Naive thymus-derived CD4-positive, alpha-beta T cell (primary cell): ENCODE results near the gene DENND10. TPM values are rescaled to one million over a fixed set of nuclear protein-coding genes. Genes with fewer than 3 reads are reported as not detected.
"Not testable (repeated sequence)": the region's sequence is repeated elsewhere in the genome, so short reads cannot be mapped to it uniquely, and the experiment has no call there.

Experiments used
- ATAC-seq: fragments of 150-1000 bp; cut with Tn5 transposase; 2 replicates; pipeline ENCODE4 v1.10.0; 2021; ENCODE audit warnings: mild to moderate bottlenecking, moderate library complexity
- CTCF ChIA-PET: fragments of 350-600 bp; sonication (Branson Sonifier 250); formaldehyde crosslinking; loops from one replicate; lab custom pipeline; 2021; ENCODE audit warnings: antibody characterized with exemption; lab: Charles Lee
- POLR2A ChIA-PET: fragments of 350-600 bp; sonication (Branson Sonifier 250); formaldehyde crosslinking; loops from one replicate; lab custom pipeline; 2021; ENCODE audit warnings: antibody characterized with exemption, inconsistent platforms; lab: Charles Lee
- DNase-seq, 9 donors: peaks; one replicate each; pipeline versions ENCODE4 v3.0.0 to v3.0.0-alpha.2; 2020 to 2022; ENCODE audit warnings: mixed read lengths in 1 of 9
- H3K27ac ChIP-seq: one replicate; pipeline ENCODE4 v1.7.0; 2013; ENCODE audit warnings: mild to moderate bottlenecking, low read depth, low read length, moderate library complexity
- H3K27me3 ChIP-seq, 2 donors: one replicate each; pipeline ENCODE4 v1.7.0; 2013; ENCODE audit warnings: low read length in 2 of 2, mild to moderate bottlenecking in 2 of 2, moderate library complexity in 2 of 2; ENCODE audit not compliant: control insufficient read depth in 2 of 2, insufficient read depth in 2 of 2
- H3K36me3 ChIP-seq, 3 experiments: 1 replicate in 2 of 3; 2 replicates in 1 of 3; pipeline ENCODE4 v1.7.0; 2013; ENCODE audit warnings: low read length in 3 of 3, mild to moderate bottlenecking in 3 of 3, moderate library complexity in 1 of 3; ENCODE audit not compliant: insufficient read depth in 3 of 3, control insufficient read depth in 2 of 3
- H3K4me1 ChIP-seq, 2 donors: one replicate each; pipeline ENCODE4 v1.7.0; 2013; ENCODE audit warnings: low read length in 2 of 2, mild to moderate bottlenecking in 2 of 2, moderate library complexity in 1 of 2; ENCODE audit not compliant: control insufficient read depth in 2 of 2, insufficient read depth in 2 of 2
- H3K4me3 ChIP-seq: 2 replicates; pipeline ENCODE4 v1.7.0; 2013; ENCODE audit warnings: mild to moderate bottlenecking, low read length
- H3K9me3 ChIP-seq, 3 experiments: 1 replicate in 2 of 3; 2 replicates in 1 of 3; pipeline ENCODE4 v1.7.0; 2013; ENCODE audit warnings: low read length in 3 of 3; ENCODE audit not compliant: control insufficient read depth in 2 of 3
- H3K27ac Mint-ChIP-seq, 9 donors: one replicate each; pipeline ENCODE4 v1.8.0; 2020 to 2022; ENCODE audit warnings: mixed read lengths in 9 of 9, mild to moderate bottlenecking in 8 of 9, moderate library complexity in 5 of 9, inconsistent platforms in 2 of 9
- H3K27me3 Mint-ChIP-seq, 5 donors: one replicate each; pipeline ENCODE4 v1.8.0; 2021 to 2022; ENCODE audit warnings: mixed read lengths in 5 of 5, mild to moderate bottlenecking in 1 of 5
- H3K36me3 Mint-ChIP-seq, 5 donors: one replicate each; pipeline ENCODE4 v1.8.0; 2020 to 2022; ENCODE audit warnings: mixed read lengths in 5 of 5, mild to moderate bottlenecking in 3 of 5, inconsistent platforms in 1 of 5
- H3K4me1 Mint-ChIP-seq, 7 donors: one replicate each; pipeline ENCODE4 v1.8.0; 2020 to 2022; ENCODE audit warnings: mixed read lengths in 7 of 7, mild to moderate bottlenecking in 3 of 7, inconsistent platforms in 1 of 7
- H3K4me3 Mint-ChIP-seq, 10 donors: one replicate each; pipeline ENCODE4 v1.8.0; 2020 to 2022; ENCODE audit warnings: mild to moderate bottlenecking in 10 of 10, mixed read lengths in 10 of 10, moderate library complexity in 6 of 10, inconsistent platforms in 2 of 10
- H3K9me3 Mint-ChIP-seq, 11 donors: one replicate each; pipeline ENCODE4 v1.8.0; 2020 to 2022; ENCODE audit warnings: mixed read lengths in 11 of 11, mild to moderate bottlenecking in 4 of 11, inconsistent platforms in 1 of 11, moderate library complexity in 1 of 11
- intact Hi-C, 2 donors: fragments of 100-400 bp; cut with micrococcal nuclease; formaldehyde crosslinking; loops; one replicate each; pipeline ENCODE4 v1.15.1; 2023
- polyA plus RNA-seq, 2 donors: library from polyadenylated mRNA; unstranded; fragments of 300-500 nt; fragmentation: Illumina TruSeq; gene quantifications; one replicate each; pipeline ENCODE4 v1.2.3, GENCODE V29; 2021
- total RNA-seq, 6 experiments: library from RNA in 5 of 6; stranded (reverse) in 5 of 6; gene quantifications; 1 replicate in 5 of 6; 2 replicates in 1 of 6; pipeline ENCODE4 v1.2.3 and lab custom pipeline; 2021 to 2026

DENND10 gene
- total and polyA plus RNA-seq, 7 experiments from 2014 or later, result 22.1 to 41.7 (median 28.8) TPM

GRCh38 chr10:119177708-119178371 lies 73.9 kb downstream of the DENND10 start:
- Mint-ChIP-seq H3K4me3 (peak overlapping the region; percentile 91 to 99 (median 96)), H3K4me1 (peaks cover 13 to 48% (median 36%) of the 10 kb centered on the region in 7 donors), H3K27ac (peak overlapping the region; percentile 86 to 98 (median 93)), H3K36me3 (peaks cover 0 to 13% (median 5%) of the 10 kb centered on the region in 5 donors), H3K9me3 (no peaks in the 10 kb centered on the region), H3K27me3 (no peaks in the 10 kb centered on the region)
- no peaks in the 10 kb centered on the region for H3K27me3 ChIP-seq
- peak overlapping the region; percentile 79 for H3K27ac ChIP-seq
- H3K36me3 ChIP-seq, result peaks cover 0 to 26% (median 0%) of the 10 kb centered on the region in 3 experiments
- DNase-seq (no peak), ATAC-seq (peak; percentile 6)
- intact Hi-C loops, result loop anchor here (1.0 to 5.0 kb wide), 16 partner anchors 13 to 714 kb away; partner anchors contain the start of genes DENND10 (in 2 of the 2), EIF3A (in 2 of the 2), GRK5 (in 2 of the 2) and RGS10 (in 2 of the 2)
- CTCF ChIA-PET, result no interaction called here
- H3K4me1 ChIP-seq, result peaks cover 7 to 13% of the 10 kb centered on the region in 2 donors
- peak overlapping the region; percentile 97 for H3K4me3 ChIP-seq
- no peaks in the 10 kb centered on the region for H3K9me3 ChIP-seq
- POLR2A ChIA-PET, result interaction anchor here (1.9 kb wide), 1 partner anchor 10 kb away, joined by 4 read pairs; no protein-coding TSS in a partner anchor

GRCh38 chr10:119178372-119179119 lies 74.6 kb downstream of the DENND10 start, which contains the start of gene PRDX3:
TSS of gene PRDX3 (minus strand) at chr10:119178812. CDS start at chr10:119178790, 22 bp downstream.
- ChIA-PET POLR2A (interaction anchor here (1.0 to 1.9 kb wide), 4 partner anchors 11 to 29 kb away, joined by 3 to 6 read pairs (median 4); no protein-coding TSS in a partner anchor), CTCF (interaction anchor here (0.7 kb wide), 1 partner anchor 46 kb away, joined by 4 read pairs; no protein-coding TSS in a partner anchor)
- Histone ChIP-seq H3K36me3 (peaks cover 0 to 21% (median 0%) of the 10 kb centered on the region in 3 experiments), H3K27ac (peak within 1 kb of the TSS; percentile 79), H3K4me1 (peaks cover 7 to 13% of the 10 kb centered on the region in 2 donors), H3K4me3 (peak within 1 kb of the TSS; percentile 97), H3K27me3 (no peaks in the 10 kb centered on the region), H3K9me3 (no peaks in the 10 kb centered on the region)
- H3K27ac Mint-ChIP-seq, result peak within 1 kb of the TSS; percentile 86 to 98 (median 93)
- peak; percentile 100 for ATAC-seq
- no peaks in the 10 kb centered on the region for H3K27me3 Mint-ChIP-seq
- H3K9me3 Mint-ChIP-seq, result no peaks in the 10 kb centered on the region
- DNase-seq, result peak; percentile 81 to 96 (median 89)
- H3K4me3 Mint-ChIP-seq, result peak within 1 kb of the TSS; percentile 91 to 99 (median 96)
- H3K36me3 Mint-ChIP-seq, result peaks cover 0 to 13% (median 5%) of the 10 kb centered on the region in 5 donors
- intact Hi-C loops, result loop anchor here (1.0 to 5.0 kb wide), 17 partner anchors 12 to 714 kb away; partner anchors contain the start of genes DENND10 (in 2 of the 2), EIF3A (in 2 of the 2), GRK5 (in 2 of the 2) and RGS10 (in 2 of the 2)
- H3K4me1 Mint-ChIP-seq, result peaks cover 13 to 48% (median 36%) of the 10 kb centered on the region in 7 donors

- peaks cover 7 to 13% of the 10 kb centered on the region in 2 donors for H3K4me1 ChIP-seq
- H3K4me3 ChIP-seq, H3K27me3 ChIP-seq, ATAC-seq, H3K27ac ChIP-seq, H3K9me3 ChIP-seq, H3K27ac Mint-ChIP-seq, DNase-seq, H3K4me3 Mint-ChIP-seq, intact Hi-C loops, H3K27me3 Mint-ChIP-seq, H3K9me3 Mint-ChIP-seq: not testable (repeated sequence)
- H3K36me3 ChIP-seq, result peaks cover 0 to 13% (median 0%) of the 10 kb centered on the region in 3 experiments
- POLR2A ChIA-PET, result interaction anchor here (0.6 to 1.0 kb wide), 3 partner anchors 8 to 796 kb away, joined by 3 read pairs; no protein-coding TSS in a partner anchor
- CTCF ChIA-PET, result interaction anchor here (1.4 kb wide), 1 partner anchor 18 kb away, joined by 9 read pairs; no protein-coding TSS in a partner anchor
- Mint-ChIP-seq H3K4me1 (peaks cover 6 to 39% (median 30%) of the 10 kb centered on the region in 7 donors), H3K36me3 (peaks cover 0 to 10% (median 0%) of the 10 kb centered on the region in 5 donors)
Observed at GRCh38 chr10:119180850-119181400, 77.0 kb downstream of the DENND10 start.

GRCh38 chr10:119183664-119184412 lies 79.9 kb downstream of the DENND10 start:
- H3K9me3 ChIP-seq, result no peaks in the 10 kb centered on the region
- Mint-ChIP-seq H3K36me3 (peaks cover 0 to 2% (median 0%) of the 10 kb centered on the region in 5 donors), H3K4me1 (peaks cover 0 to 17% (median 7%) of the 10 kb centered on the region in 7 donors), H3K27ac (peak overlapping the region in 1 of 9 donors; percentile 63), H3K27me3 (no peaks in the 10 kb centered on the region), H3K9me3 (no peaks in the 10 kb centered on the region), H3K4me3 (no peak overlapping the region)
- H3K36me3 ChIP-seq, result no peaks in the 10 kb centered on the region
- no peak overlapping the region for H3K4me3 ChIP-seq
- no peak for DNase-seq
- ChIA-PET POLR2A (interaction anchor here (0.6 kb wide), 1 partner anchor 342 kb away, joined by 3 read pairs; no protein-coding TSS in a partner anchor), CTCF (no interaction called here)
- no peaks in the 10 kb centered on the region for H3K27me3 ChIP-seq
- H3K4me1 ChIP-seq, result peaks cover 0 to 7% of the 10 kb centered on the region in 2 donors
- intact Hi-C loops, result no loop called here
- H3K27ac ChIP-seq, result no peak overlapping the region
- ATAC-seq, result no peak
